GM19395 (cell line): ENCODE results near the gene ERVFRD-1.
"Not testable (repeated sequence)": the region's sequence is repeated elsewhere in the genome, so short reads cannot be mapped to it uniquely, and the experiment has no call there.

Source experiments
- ATAC-seq: cut with Tn5 transposase; IDR thresholded peaks from one replicate; pipeline ENCODE4 v1.9.1; 2021; ENCODE audit warnings: mild to moderate bottlenecking, moderate library complexity; ENCODE audit not compliant: unreplicated experiment

ERVFRD-1 gene

DNA sequence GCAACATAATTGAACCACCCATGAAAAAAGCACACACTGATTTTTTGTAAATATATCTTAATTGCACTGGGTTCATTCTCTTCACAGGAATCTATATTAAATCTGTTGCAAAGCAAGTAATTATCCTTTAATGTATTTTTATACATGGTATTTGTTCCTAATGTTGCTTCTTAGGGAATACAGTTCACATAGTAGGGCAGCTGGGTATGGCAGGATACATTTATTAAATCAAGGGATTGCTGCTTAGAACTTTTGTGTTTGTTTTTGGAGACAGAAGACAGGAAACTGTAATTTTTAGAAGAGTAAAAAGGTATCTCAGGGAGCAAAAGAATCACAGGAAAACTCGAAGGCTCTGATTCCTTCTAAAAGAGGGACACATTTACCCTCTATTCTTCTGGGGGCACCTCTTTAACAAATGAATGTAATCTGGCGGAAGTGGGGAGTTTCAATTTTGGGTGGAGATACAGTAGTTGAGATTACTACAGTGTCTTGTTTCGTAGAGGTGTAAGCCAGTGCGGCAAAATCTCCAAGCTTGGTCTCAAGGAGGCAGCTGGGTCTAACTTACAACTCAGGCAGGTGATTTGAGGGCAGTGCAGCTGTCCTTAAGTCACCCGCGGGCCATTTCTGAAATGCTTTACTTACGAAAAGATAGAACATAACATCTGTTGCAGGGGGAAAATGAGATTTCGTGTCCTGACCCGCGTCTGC is 18.7 kb downstream of the ERVFRD-1 start:
- peak; percentile 46 for ATAC-seq

DNA sequence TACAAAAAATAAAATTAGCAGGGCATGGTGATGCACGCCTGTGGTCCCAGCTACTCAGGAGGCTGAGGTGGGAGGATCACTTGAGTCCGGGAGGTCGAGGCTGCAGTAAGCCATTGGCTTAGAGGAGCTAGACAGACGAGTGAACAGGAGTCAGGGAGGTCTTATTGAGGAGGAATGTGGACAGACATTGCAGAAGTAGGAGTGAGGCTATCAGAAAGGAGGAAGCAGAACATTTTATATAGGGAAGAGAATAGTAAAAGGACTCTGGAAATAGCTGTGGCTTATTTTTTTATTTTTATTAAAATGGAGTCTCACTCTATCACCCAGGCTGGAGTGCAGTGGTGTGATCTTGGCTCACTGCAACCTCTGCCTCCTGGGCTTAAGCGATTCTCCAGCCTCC is 20.4 kb downstream of the ERVFRD-1 start:
- not testable (repeated sequence) for ATAC-seq

DNA sequence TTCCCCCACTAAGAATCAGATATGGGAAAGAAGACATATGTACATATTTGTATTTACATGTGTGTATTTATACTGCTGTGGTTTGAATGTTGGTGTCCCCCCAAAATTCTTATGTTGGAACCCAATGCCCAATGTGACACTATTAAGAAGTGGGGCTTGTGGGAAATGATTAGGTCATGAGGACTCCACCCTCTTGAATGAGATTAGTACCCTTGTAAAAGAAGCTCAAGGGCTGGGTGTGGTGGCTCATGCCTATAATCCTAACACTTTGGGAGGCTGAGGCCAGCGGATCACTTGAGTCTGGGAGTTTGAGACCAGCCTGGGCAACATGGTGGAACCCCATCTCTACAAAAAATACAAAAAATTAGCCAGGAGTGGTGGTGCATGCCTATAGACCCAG is 21.8 kb downstream of the ERVFRD-1 start:
- no peak for ATAC-seq

DNA sequence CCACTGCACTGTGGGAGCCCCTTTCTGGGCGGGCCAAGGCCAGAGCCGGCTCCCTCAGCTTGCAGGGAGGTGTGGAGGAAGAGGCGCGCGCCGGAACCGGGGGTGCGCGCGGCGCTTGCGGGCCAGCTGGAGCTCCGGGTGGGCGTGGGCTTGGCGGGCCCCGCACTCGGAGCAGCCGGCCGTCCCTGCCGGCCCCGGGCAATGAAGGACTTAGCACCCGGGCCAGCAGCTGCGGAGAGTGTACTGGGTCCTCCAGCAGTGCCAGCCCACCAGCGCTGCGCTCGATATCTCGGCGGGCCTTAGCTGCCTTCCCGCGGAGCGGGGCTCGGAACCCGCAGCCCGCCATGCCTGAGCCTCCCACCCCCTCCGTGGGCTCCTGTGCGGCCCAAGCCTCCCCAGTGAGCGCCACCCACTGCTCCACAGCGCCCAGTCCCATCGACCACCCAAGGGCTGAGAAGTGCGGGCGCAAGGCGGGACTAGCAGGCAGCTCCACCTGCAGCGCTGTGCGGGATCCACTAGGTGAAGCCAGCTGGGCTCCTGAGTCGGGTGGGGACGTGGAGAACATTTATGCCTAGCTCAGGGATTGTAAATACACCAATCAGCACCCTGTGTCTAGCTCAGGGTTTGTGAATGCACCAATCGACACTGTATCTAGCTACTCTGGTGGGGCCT is 24.2 kb downstream of the ERVFRD-1 start:
- ATAC-seq = not testable (repeated sequence)

DNA sequence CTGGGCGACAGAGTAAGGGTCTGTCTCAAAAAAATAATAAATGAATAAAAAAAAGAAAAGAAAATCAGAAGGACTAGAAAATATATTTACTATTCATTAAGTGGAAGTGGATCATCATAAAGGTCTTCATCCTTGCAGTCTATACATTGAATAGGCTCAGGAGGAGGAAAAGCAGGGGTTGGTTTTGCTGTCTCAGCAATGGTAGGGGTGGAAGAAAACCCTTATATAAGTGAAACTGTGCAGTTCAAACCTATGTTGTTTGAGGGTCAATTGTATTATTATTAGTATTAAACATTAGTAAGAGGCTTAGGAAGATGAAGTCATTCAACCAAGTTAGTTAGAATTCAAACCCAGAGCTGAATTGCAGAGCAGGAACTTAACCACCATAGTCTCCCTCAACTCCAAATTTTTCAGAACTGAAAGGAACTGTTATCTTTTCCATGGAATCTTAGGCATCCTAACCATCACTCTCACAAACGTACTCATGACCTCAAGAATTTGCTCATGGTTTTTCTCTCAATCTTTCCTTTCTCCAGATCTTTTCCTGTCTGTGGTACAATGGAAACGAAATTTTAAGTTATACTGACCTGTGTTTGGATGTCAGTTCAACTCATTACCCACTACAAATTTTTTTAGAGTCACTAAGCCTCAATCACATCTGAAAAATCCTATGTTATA is 25.6 kb downstream of the ERVFRD-1 start:
- ATAC-seq = no peak

DNA sequence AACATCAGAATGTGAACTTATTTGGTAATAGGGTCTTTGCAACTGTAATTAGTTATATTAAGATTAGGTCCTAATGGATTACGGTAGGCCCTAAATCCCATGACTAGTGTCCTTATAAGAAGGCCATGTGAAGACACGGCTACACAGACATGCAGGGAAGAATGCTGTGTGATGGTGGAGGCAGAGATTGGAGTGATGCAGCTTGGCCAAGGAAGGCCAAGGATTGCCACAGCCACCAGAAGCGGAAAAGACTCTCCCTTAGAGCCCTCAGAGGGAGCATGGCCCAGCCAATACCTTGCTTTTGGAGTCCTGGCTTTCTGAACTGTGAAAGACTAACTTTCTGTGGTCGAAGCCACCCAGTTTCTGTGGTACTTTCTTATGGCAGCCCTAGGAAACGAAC is 27.6 kb downstream of the ERVFRD-1 start:
- no peak for ATAC-seq

DNA sequence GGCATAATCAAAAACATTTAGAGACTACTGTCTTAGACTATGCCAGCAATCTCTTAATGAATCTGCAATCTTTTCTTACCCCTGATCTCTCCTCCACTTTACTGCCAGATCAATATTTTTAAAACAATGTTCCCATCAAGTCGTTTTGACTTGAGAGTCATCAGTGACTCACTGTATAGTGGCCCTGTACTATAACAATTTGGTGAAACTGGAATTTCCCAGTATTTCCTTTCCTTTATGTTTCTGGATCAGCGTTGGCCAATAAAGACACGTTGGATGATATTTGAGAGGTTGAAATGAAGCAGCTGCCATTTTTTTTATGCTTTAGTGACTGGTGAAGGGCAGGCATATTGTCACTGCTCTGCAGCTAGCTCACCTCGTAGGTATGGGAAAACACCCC is 28.0 kb downstream of the ERVFRD-1 start:
- no peak for ATAC-seq

DNA sequence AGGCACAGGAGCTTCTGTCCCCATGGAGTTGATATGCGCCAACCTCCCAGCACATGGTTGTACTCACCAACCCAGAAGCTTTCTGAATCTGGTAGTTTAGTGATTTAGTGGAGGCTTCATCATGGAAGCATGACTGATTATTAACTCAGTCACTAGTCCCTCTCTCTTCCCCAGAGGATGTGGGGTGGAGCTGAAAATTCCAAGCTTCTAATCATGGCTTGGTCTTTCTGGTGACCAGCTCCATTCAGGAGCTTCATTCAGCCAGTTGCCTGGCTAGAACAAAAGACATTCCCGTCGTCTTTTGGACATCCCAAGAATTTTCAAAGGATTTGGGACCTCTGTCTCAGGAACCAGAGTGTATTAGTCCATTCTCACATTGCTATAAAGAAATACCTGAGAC is 31.2 kb downstream of the ERVFRD-1 start:
- ATAC-seq = no peak

DNA sequence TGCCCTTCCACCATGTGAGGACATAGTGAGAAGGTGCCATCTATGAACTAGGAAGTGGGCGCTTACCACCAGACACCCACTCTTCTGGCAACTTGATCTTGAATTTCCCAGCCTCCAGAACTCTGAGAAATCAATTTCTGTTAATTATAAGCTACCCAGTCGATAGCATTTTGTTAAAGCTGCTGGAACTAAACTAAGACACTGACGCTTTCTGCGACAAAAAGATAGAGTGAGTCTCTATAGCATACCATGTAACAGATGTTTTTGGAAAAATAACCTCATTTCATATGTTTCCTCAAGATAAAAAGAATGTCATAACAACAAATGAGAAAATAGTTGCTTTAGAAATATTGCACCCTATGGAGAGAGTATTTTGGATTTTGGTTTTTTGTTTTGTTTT is 33.3 kb downstream of the ERVFRD-1 start:
- no peak for ATAC-seq

DNA sequence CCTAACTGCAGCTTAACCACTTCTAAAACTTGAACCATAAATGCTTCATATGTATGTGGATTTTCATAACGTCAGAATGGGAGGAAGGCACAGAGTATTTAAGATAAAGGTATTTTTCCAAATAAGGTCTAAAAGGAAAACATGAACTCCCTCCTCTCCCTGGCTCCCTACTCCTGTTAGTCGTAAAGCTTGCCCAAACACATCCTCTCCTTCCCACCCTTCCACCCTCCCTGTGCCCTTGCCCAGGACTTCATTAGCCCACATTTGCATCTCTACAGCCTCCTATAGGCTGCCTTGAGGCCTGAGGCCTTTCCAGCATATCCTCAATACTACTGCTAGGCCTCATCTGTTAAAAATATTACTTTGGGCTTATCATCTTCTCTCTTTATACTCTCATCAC is 35.0 kb downstream of the ERVFRD-1 start:
- no peak for ATAC-seq

DNA sequence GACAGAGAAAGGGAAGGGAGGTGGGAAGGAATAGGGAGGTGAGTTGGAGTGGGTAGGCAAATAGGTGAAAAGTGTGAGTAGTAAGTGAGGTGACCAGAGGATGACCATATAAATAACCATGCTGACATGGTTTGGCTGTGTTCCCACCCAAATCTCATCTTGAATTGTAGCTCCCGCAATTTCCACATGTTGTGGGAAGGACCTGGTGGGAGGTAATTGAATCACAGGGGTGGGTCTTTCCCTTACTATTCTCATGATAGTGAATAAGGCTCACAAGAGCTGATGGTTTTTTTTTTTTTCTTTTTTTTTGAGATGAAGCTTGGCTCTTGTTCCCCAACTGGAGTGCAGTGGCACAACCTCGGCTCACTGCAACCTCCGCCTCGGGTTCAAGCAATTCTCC is 39.4 kb downstream of the ERVFRD-1 start:
- ATAC-seq = no peak

DNA sequence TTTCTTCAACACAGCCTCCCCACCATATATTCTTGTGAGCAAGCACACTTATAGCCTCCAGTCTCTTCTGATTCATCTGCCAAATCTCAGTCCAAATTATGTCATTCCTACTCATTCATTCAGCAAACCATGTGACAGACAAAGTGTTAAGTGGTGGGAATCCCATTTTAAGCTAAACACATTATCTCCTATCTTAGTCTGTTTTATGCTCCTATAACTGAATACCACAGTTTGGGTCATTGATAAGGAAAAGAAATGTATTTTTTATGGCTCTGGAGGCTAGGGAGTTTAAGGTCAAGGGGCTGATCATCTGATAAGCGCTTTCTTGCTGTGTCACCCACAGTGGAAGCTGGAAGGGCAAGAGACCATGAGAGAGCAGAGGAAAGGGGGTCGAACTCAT is 41.8 kb downstream of the ERVFRD-1 start:
- ATAC-seq = no peak

DNA sequence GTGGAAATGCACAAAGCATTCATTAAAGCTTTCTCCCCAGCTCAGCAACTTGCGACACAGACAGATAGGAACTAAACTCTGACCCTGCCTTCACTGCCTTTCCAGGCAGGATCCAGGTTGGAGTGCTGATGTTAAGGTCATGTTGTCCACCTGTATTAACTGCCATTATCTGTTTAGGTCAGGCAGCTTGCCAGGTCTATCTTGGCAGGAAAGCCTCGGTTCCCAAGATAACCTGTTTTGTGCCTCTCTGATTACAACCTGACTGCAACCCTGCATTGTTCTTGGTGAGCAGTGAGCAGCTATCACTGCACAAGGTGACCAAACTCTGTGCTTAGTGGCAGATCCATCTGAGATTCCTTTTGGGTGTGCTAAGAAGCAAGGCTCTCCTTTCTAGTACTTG is 44.2 kb downstream of the ERVFRD-1 start:
- no peak for ATAC-seq

DNA sequence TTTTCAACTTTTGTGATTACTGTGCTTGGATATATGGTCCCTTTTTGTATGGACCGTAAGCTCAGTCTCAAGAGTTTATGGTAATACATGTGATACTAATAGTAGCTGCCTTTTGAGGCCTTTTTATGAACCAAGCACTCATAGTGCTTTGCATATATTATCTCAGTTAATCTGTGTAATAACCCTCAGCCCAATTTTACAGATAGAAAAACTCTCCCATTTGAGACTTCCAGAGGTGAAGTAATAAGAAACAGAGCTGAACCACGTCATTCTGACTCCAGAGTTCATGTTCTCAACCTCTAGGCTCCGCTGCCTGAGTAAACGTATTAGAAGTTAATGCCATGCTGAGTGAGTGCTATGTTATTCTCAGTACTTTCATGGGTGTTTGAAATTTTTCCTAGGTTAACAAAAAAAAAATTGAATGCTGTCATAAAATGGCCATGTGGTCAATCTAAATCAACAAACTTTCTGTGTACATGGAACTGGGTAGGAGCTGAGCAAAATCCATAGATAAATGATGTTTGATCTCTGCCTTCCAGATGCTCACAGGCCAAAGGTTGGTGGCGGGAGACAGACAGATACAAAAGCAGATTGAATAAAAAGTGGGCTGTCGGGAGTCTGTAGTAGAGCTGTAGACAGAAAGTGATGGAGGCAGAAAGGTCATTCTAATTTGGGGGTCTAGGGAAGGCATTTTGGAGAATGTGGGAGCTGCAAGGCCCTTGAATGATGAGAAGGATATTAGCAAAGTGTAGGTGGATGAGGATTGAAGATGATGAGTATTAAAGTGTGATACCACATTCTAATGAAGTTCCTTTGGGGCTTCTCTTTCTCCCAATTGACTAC is 44.8 kb downstream of the ERVFRD-1 start:
- no peak for ATAC-seq

DNA sequence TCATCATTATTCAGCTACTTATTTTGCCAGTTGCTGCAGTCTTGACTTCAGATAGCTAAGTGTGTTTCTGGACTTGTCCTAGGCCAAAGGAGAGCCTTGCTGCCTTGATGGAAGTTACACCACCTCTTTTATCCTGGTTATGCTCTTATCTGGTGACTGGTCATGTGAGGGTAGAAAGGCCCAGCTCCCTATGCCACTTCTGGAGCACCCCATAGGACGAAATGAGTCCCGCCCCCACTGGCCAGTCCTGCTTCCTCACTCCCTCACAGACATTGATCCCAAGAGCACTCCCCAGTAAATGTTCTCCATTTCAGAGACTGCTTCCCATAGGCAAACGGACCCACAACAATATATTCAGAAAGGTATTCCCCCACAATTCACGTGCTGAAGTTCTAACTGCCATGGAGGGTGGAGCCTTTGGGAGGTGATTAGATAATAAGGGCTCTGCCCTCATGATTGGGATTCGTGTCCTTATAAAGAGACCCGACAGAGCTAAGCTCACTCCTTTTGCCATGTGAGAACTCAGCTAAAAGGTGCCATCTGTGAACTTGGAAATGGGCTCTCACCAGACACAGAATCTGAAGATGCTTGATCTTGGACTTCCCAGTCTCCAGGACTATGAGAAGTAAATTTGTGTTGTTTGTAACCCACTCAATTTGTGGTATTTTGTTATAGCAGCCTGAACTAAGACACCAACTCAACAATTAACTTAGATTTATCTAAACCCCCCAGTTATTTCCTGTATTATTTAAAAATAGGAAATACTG is 45.9 kb downstream of the ERVFRD-1 start:
- ATAC-seq = no peak

DNA sequence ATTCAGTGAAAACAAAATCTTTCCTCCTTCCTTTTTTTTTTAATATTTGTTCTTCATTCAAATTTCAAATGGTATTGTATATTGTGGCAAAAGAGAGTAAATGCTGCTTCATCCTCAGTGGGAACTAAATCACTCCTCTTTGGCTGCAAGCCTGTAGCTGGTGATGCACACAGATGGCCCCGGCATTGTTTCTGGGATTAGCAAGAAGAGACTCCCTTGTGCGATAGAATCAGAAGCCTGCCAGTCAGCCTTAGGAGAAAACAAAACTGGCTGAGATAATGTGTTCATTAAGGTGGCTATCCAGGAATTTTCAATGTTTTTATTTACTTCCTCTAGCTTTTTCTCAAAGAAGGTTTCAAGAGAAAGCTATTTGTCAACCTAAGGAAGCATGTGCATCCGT is 46.7 kb downstream of the ERVFRD-1 start:
- ATAC-seq = no peak

DNA sequence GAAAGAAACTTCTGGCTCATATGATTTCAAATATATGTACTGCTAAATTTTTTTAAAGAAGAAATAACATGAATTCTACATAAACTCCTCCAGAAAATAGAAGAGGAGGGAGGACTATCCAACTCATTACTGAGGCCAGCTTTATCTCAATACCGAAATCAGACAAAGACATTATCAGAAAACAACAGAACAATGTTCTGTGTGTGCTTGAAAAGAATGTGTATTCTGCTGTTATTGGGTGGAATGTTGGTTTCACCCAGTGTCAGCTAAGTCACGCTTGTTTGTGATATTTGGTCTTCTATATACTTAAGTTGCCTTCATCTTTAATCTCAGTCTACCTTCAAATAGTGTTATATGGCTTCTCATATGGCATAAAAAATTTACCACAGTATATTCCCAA is 48.8 kb downstream of the ERVFRD-1 start:
- no peak for ATAC-seq

DNA sequence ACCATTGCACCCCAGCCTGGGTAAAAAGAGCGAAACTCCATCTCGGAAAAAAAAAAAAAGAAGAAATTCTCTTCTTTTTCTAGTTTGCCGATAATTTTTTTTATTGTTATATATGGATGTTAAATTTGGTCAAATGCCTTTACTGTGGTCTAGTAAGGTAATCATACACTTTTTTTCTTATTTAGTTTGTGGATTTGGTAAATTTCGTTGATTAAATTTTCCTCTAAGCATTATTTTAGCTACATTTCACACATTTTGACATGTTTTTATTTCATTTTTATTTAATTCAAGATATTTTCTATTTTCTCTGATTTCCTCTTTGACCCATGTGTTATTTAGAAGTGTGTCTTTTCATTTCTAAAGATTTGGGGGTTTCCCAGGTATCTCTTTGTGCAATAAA is 49.4 kb downstream of the ERVFRD-1 start:
- ATAC-seq = no peak

DNA sequence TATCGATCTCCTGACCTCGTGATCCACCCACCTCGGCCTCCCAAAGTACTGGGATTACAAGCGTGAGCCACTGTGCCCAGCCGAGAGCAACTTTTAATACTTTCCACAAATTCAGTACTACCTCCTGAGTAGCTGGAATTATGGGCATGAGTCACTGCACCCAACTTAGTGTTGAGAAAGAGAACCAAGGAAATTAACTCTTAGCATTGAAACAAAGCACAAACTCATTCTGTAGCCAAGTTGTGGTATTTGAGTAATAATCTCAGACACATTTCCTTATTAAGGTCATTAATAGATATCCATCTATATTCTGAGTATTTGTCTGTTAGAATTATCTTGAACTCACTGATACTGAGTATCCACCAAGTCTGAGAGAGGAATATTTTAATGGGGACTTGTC is 53.1 kb downstream of the ERVFRD-1 start:
- no peak for ATAC-seq

DNA sequence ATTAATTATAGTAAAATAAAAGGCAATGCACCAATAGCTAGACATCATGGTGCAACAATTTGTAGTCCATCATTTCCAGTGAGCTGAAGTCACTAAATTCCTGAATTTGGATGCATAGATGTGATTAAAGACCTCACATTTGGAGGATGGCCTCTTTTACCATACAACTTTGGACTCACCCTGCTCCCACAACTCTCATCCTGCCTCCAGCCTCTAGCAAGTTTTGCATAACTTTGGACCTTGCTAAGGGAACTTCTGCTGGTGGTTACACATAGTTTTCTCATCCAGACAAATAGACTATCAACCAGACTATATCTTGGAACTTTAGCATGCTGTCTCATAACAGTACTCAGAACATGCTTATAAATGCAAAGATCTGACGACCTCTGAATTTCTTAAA is 54.7 kb downstream of the ERVFRD-1 start:
- no peak for ATAC-seq
